CD4-positive, CD25-positive, alpha-beta regulatory T cell (primary cell): ENCODE results near the gene GZMA. TPM values are rescaled to one million over a fixed set of nuclear protein-coding genes. Genes with fewer than 3 reads are reported as not detected.
"Not testable (repeated sequence)": the region's sequence is repeated elsewhere in the genome, so short reads cannot be mapped to it uniquely, and the experiment has no call there.

Source experiments
- ATAC-seq, 2 donors: fragments of 150-1000 bp; cut with Tn5 transposase; one replicate each; pipeline ENCODE4 v1.10.0; 2021; ENCODE audit warnings: low read depth in 2 of 2, moderate number of reproducible peaks in 2 of 2, moderate library complexity in 1 of 2
- DNase-seq, 3 donors: peaks; one replicate each; pipeline versions ENCODE4 v3.0.0 to v3.0.0-alpha.2; 2012 to 2022; ENCODE audit warnings: mixed read lengths in 1 of 3
- H3K27ac ChIP-seq: one replicate; pipeline ENCODE4 v1.7.0; 2013; ENCODE audit warnings: mild to moderate bottlenecking, low read length; ENCODE audit not compliant: insufficient read depth, poor library complexity, severe bottlenecking
- H3K27me3 ChIP-seq: one replicate; pipeline ENCODE4 v1.7.0; 2013; ENCODE audit warnings: low read length; ENCODE audit not compliant: control insufficient read depth, insufficient read depth
- H3K36me3 ChIP-seq: one replicate; pipeline ENCODE4 v1.7.0; 2013; ENCODE audit warnings: mild to moderate bottlenecking, low read length, moderate library complexity; ENCODE audit not compliant: control insufficient read depth, insufficient read depth
- H3K4me1 ChIP-seq: 2 replicates; pipeline ENCODE4 v1.7.0; 2013; ENCODE audit warnings: mild to moderate bottlenecking, low read length; ENCODE audit not compliant: insufficient read depth, control insufficient read depth, poor library complexity, severe bottlenecking
- H3K4me3 ChIP-seq: one replicate; pipeline ENCODE4 v1.7.0; 2013; ENCODE audit warnings: low read depth, mild to moderate bottlenecking, low read length, moderate library complexity
- H3K9me3 ChIP-seq, 2 experiments: 1 replicate in 1 of 2; 2 replicates in 1 of 2; pipeline ENCODE4 v1.7.0; 2013; ENCODE audit warnings: low read length in 2 of 2, mild to moderate bottlenecking in 1 of 2, moderate library complexity in 1 of 2; ENCODE audit not compliant: control insufficient read depth in 2 of 2
- H3K27ac Mint-ChIP-seq, 3 donors: one replicate each; pipeline ENCODE4 v1.8.0; 2020 to 2022; ENCODE audit warnings: mild to moderate bottlenecking in 3 of 3, mixed read lengths in 3 of 3, moderate library complexity in 2 of 3
- H3K27me3 Mint-ChIP-seq: one replicate; pipeline ENCODE4 v1.8.0; 2022; ENCODE audit warnings: mild to moderate bottlenecking, mixed read lengths
- H3K36me3 Mint-ChIP-seq: one replicate; pipeline ENCODE4 v1.8.0; 2020; ENCODE audit warnings: mixed read lengths
- H3K4me1 Mint-ChIP-seq, 4 donors: one replicate each; pipeline ENCODE4 v1.8.0; 2020 to 2022; ENCODE audit warnings: mixed read lengths in 4 of 4, mild to moderate bottlenecking in 1 of 4
- H3K4me3 Mint-ChIP-seq, 4 donors: one replicate each; pipeline ENCODE4 v1.8.0; 2020 to 2022; ENCODE audit warnings: mild to moderate bottlenecking in 4 of 4, mixed read lengths in 4 of 4, moderate library complexity in 3 of 4
- H3K9me3 Mint-ChIP-seq, 7 donors: one replicate each; pipeline ENCODE4 v1.8.0; 2020 to 2022; ENCODE audit warnings: mixed read lengths in 7 of 7, mild to moderate bottlenecking in 3 of 7, moderate library complexity in 2 of 7
- polyA plus RNA-seq, 4 donors: library from polyadenylated mRNA; unstranded; fragments of 300-500 nt; fragmentation: Illumina TruSeq; gene quantifications; one replicate each; pipeline ENCODE4 v1.2.3, GENCODE V29; 2021
- total RNA-seq: library from RNA; stranded (reverse); gene quantifications from one replicate; pipeline ENCODE4 v1.2.3, GENCODE V29; 2022

GZMA gene
- total and polyA plus RNA-seq, 5 donors from 2014 or later, result 22.6 to 107 (median 45.7) TPM

DNA sequence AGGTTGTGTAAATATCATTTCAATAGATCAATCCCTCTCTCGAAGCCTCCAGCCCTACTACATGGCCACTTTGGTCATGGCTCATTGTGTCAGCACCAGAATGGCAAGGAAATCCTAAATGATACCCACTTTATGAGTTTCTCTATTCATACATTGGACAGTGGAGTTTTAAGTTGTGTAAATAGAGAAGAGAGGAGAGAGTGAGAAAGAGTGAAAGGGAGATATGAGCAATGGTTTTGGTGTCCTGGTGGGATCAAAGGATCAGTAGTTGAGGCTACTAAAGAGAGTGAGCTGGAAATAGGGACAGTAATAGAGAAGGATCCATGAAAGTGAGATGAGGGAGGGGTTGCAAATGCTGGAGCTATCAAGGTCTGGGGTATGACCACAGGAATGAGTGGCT is 31.5 kb upstream of the GZMA start:
- Mint-ChIP-seq H3K27ac (peak overlapping the region; percentile 2 to 57 (median 12)), H3K4me3 (peak overlapping the region in 1 of 4 donors; percentile 32), H3K36me3 (no peaks in the 10 kb centered on the region), H3K4me1 (peaks cover 13 to 54% (median 25%) of the 10 kb centered on the region in 4 donors), H3K27me3 (no peaks in the 10 kb centered on the region), H3K9me3 (peaks cover 0 to 3% (median 0%) of the 10 kb centered on the region in 7 donors)
- H3K36me3 ChIP-seq, result no peaks in the 10 kb centered on the region
- H3K9me3 ChIP-seq, result no peaks in the 10 kb centered on the region
- H3K27me3 ChIP-seq, result no peaks in the 10 kb centered on the region
- peaks cover 18% of the 10 kb centered on the region for H3K4me1 ChIP-seq
- H3K4me3 ChIP-seq, result no peak overlapping the region
- no peak for ATAC-seq
- no peak overlapping the region for H3K27ac ChIP-seq
- DNase-seq, result no peak

GRCh38 chr5:55071413-55071812 is 31.0 kb upstream of the GZMA start:
- H3K4me3 Mint-ChIP-seq, result no peak overlapping the region
- no peak for DNase-seq
- no peaks in the 10 kb centered on the region for H3K36me3 ChIP-seq
- H3K27ac ChIP-seq, result no peak overlapping the region
- H3K4me1 ChIP-seq, result peaks cover 18% of the 10 kb centered on the region
- peaks cover 0 to 3% (median 0%) of the 10 kb centered on the region in 7 donors for H3K9me3 Mint-ChIP-seq
- H3K9me3 ChIP-seq, result no peaks in the 10 kb centered on the region
- no peak overlapping the region for H3K4me3 ChIP-seq
- no peak for ATAC-seq
- H3K27me3 Mint-ChIP-seq, result no peaks in the 10 kb centered on the region
- H3K36me3 Mint-ChIP-seq, result no peaks in the 10 kb centered on the region
- H3K27ac Mint-ChIP-seq, result peak overlapping the region in 2 of 3 donors; percentile 2 to 57
- no peaks in the 10 kb centered on the region for H3K27me3 ChIP-seq
- H3K4me1 Mint-ChIP-seq, result peaks cover 13 to 50% (median 23%) of the 10 kb centered on the region in 4 donors

DNA sequence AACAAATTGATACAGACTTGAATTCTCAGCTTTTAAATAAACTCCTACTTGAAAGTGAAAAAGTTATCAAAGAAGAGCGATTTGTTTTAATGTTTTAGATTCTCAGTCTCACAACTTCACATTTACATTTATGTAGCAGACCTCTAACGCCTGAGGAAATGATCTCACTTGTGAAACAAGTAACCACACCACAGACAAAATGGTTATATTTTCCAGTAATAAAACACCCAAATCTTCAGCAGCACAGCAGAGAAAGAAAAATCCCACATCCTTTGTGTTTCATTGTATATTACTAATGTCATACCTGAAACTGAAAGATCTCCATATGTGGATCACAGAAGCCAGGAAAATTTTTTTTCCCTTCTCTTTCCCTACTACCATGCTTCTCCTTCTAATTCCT is 29.8 kb upstream of the GZMA start:
- Mint-ChIP-seq H3K9me3 (peaks cover 0 to 4% (median 0%) of the 10 kb centered on the region in 7 donors), H3K4me1 (peaks cover 13 to 41% (median 23%) of the 10 kb centered on the region in 4 donors), H3K4me3 (peak overlapping the region; percentile 18 to 65 (median 41)), H3K27me3 (no peaks in the 10 kb centered on the region), H3K36me3 (no peaks in the 10 kb centered on the region), H3K27ac (peak overlapping the region; percentile 53 to 84 (median 72))
- ATAC-seq (peak; percentile 91 to 92), DNase-seq (peak in 2 of 3 donors; percentile 35 to 80)
- H3K4me1 ChIP-seq, result peaks cover 18% of the 10 kb centered on the region
- H3K36me3 ChIP-seq, result no peaks in the 10 kb centered on the region
- H3K27ac ChIP-seq, result no peak overlapping the region
- no peaks in the 10 kb centered on the region for H3K27me3 ChIP-seq
- peak overlapping the region; percentile 34 for H3K4me3 ChIP-seq
- no peaks in the 10 kb centered on the region for H3K9me3 ChIP-seq

GRCh38 chr5:55073211-55073610 is 29.2 kb upstream of the GZMA start:
- Histone ChIP-seq H3K4me1 (peaks cover 18% of the 10 kb centered on the region), H3K9me3 (no peaks in the 10 kb centered on the region), H3K4me3 (peak overlapping the region; percentile 34), H3K27me3 (no peaks in the 10 kb centered on the region), H3K36me3 (no peaks in the 10 kb centered on the region), H3K27ac (no peak overlapping the region)
- Mint-ChIP-seq H3K9me3 (peaks cover 0 to 4% (median 0%) of the 10 kb centered on the region in 7 donors), H3K27me3 (no peaks in the 10 kb centered on the region), H3K4me3 (peak overlapping the region in 3 of 4 donors; percentile 18 to 49 (median 33)), H3K4me1 (peaks cover 13 to 41% (median 23%) of the 10 kb centered on the region in 4 donors), H3K36me3 (no peaks in the 10 kb centered on the region), H3K27ac (peak overlapping the region; percentile 53 to 84 (median 72))
- ATAC-seq, result no peak
- no peak for DNase-seq

- no peaks in the 10 kb centered on the region for H3K9me3 ChIP-seq
- H3K4me1 ChIP-seq, result no peaks in the 10 kb centered on the region
- no peak overlapping the region for H3K27ac ChIP-seq
- Mint-ChIP-seq H3K27me3 (no peaks in the 10 kb centered on the region), H3K27ac (no peak overlapping the region), H3K4me3 (no peak overlapping the region), H3K9me3 (peaks cover 1 to 15% (median 6%) of the 10 kb centered on the region in 7 donors), H3K36me3 (peaks cover 8% of the 10 kb centered on the region), H3K4me1 (peaks cover 0 to 5% (median 2%) of the 10 kb centered on the region in 4 donors)
- no peak for ATAC-seq
- no peak overlapping the region for H3K4me3 ChIP-seq
- DNase-seq, result no peak
- H3K36me3 ChIP-seq, result no peaks in the 10 kb centered on the region
- H3K27me3 ChIP-seq, result no peaks in the 10 kb centered on the region
Measured at GRCh38 chr5:55081541-55081940, 20.9 kb upstream of the GZMA start.

DNA sequence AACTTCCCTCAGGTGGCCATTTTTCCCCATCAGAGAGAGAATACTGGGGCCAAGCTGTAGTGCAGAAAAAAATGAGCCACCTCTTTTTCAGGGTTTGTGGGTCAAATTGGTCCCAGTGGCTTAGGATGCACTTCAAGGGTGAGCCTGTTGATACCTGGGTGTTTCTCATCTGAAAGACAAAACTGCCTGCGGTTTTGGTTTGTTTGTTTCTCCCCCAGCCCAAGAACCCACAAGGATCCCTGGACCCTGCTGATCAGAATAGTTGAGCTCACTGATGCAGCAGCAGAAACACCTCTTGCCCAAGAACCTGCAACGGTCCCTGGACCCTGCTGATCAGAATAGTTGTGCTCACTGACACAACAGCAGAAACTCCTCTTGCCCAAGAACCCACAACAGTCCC is 13.1 kb upstream of the GZMA start:
- H3K4me3 Mint-ChIP-seq, H3K36me3 Mint-ChIP-seq, H3K27ac Mint-ChIP-seq: not testable (repeated sequence)

GRCh38 chr5:55091011-55091410 is 11.4 kb upstream of the GZMA start:
- peaks cover 1 to 43% (median 24%) of the 10 kb centered on the region in 4 donors for H3K4me1 Mint-ChIP-seq
- not testable (repeated sequence) for H3K4me3 ChIP-seq, DNase-seq, H3K36me3 ChIP-seq, H3K27ac ChIP-seq, H3K9me3 Mint-ChIP-seq, H3K9me3 ChIP-seq, H3K27me3 ChIP-seq, H3K4me3 Mint-ChIP-seq, ATAC-seq, H3K27ac Mint-ChIP-seq, H3K27me3 Mint-ChIP-seq, H3K36me3 Mint-ChIP-seq
- H3K4me1 ChIP-seq, result peaks cover 24% of the 10 kb centered on the region

More for the DNA sequence above, 13.1 kb upstream of the GZMA start:
- H3K4me1 Mint-ChIP-seq, result peaks cover 0 to 26% (median 12%) of the 10 kb centered on the region in 4 donors
- H3K27ac ChIP-seq, H3K9me3 Mint-ChIP-seq, H3K4me1 ChIP-seq, DNase-seq, H3K9me3 ChIP-seq, H3K27me3 Mint-ChIP-seq, ATAC-seq, H3K36me3 ChIP-seq, H3K27me3 ChIP-seq, H3K4me3 ChIP-seq: not testable (repeated sequence)

GRCh38 chr5:55096182-55096581 is 6.3 kb upstream of the GZMA start:
- Histone ChIP-seq H3K4me1 (peaks cover 44% of the 10 kb centered on the region), H3K9me3 (no peaks in the 10 kb centered on the region), H3K4me3 (peak overlapping the region; percentile 59), H3K27me3 (no peaks in the 10 kb centered on the region), H3K36me3 (no peaks in the 10 kb centered on the region), H3K27ac (peak overlapping the region; percentile 51)
- peak overlapping the region; percentile 86 to 97 (median 93) for H3K27ac Mint-ChIP-seq
- peaks cover 0 to 28% (median 6%) of the 10 kb centered on the region in 7 donors for H3K9me3 Mint-ChIP-seq
- peak in 2 of 3 donors; percentile 24 to 71 for DNase-seq
- peak; percentile 53 to 55 for ATAC-seq
- H3K27me3 Mint-ChIP-seq, result no peaks in the 10 kb centered on the region
- H3K4me1 Mint-ChIP-seq, result peaks cover 14 to 89% (median 59%) of the 10 kb centered on the region in 4 donors
- peaks cover 9% of the 10 kb centered on the region for H3K36me3 Mint-ChIP-seq
- peak overlapping the region in 3 of 4 donors; percentile 26 to 74 (median 48) for H3K4me3 Mint-ChIP-seq
